GM12878 (cell line): ENCODE data around the gene TXN2.
A peak's percentile ranks its signal among the peaks of the same experiment; 100 is the strongest.

Experiments used
- ATF2 ChIP-seq: IDR thresholded peaks from 2 replicates; pipeline ENCODE4 v1.6.1; 2012; ENCODE audit warnings: low read length, inconsistent platforms
- CTCF ChIP-seq, 3 experiments: IDR thresholded peaks in 2 of 3; conservative IDR thresholded peaks in 1 of 3; 2 replicates each; pipeline ENCODE4 v1.5.1; 2011; ENCODE audit warnings: low read depth in 3 of 3, low read length in 3 of 3, mild to moderate bottlenecking in 3 of 3, control low read depth in 2 of 3, moderate library complexity in 2 of 3, inconsistent platforms in 1 of 3, mixed read lengths in 1 of 3; ENCODE audit not compliant: control insufficient read depth in 2 of 3, insufficient read depth in 1 of 3; ENCODE audit errors: extremely low read depth in 1 of 3
- ESRRA ChIP-seq: IDR thresholded peaks from 2 replicates; pipeline ENCODE4 v1.6.1; 2012; ENCODE audit warnings: mild to moderate bottlenecking, low read length, improper control_type of control experiment
- ETV6 ChIP-seq, 2 experiments: fragments of 450-650 bp in 1 of 2; IDR thresholded peaks in 1 of 2; conservative IDR thresholded peaks in 1 of 2; 2 replicates each; pipeline ENCODE4 v1.6.1; 2014; ENCODE audit warnings: antibody characterized with exemption in 1 of 2, borderline replicate concordance in 1 of 2, low read depth in 1 of 2, mild to moderate bottlenecking in 1 of 2, moderate library complexity in 1 of 2
- FOXK2 ChIP-seq: fragments of 450-650 bp; IDR thresholded peaks from 2 replicates; pipeline ENCODE4 v1.6.1; 2017; ENCODE audit warnings: mild to moderate bottlenecking, moderate library complexity
- HDAC2 ChIP-seq: fragments of 200-600 bp; sonication (generic); IDR thresholded peaks from 2 replicates; pipeline ENCODE4 v1.6.1; 2017
- IRF3 ChIP-seq: fragments of 450-650 bp; IDR thresholded peaks from 2 replicates; pipeline ENCODE4 v1.6.1; 2014; ENCODE audit warnings: mild to moderate bottlenecking
- KLF5 ChIP-seq: fragments of 450-650 bp; IDR thresholded peaks from 2 replicates; pipeline ENCODE4 v1.6.1; 2014; ENCODE audit warnings: mild to moderate bottlenecking; ENCODE audit not compliant: partially characterized antibody
- PBX3 ChIP-seq: IDR thresholded peaks from 2 replicates; pipeline ENCODE4 v1.6.1; 2011; ENCODE audit warnings: mild to moderate bottlenecking, low read depth, low read length, moderate library complexity; ENCODE audit not compliant: insufficient replicate concordance
- POLR2A ChIP-seq: IDR thresholded peaks from 2 replicates; pipeline ENCODE4 v1.6.1; 2011; ENCODE audit warnings: low read depth, mild to moderate bottlenecking, low read length
- SMARCA5 ChIP-seq: fragments of 450-650 bp; IDR thresholded peaks from 2 replicates; pipeline ENCODE4 v1.6.1; 2017; ENCODE audit warnings: mild to moderate bottlenecking
- YY1 ChIP-seq: IDR thresholded peaks from 2 replicates; pipeline ENCODE4 v1.6.1; 2011; ENCODE audit warnings: low read depth, mild to moderate bottlenecking, low read length
- ZZZ3 ChIP-seq: IDR thresholded peaks from 2 replicates; pipeline ENCODE4 v1.6.1; 2011; ENCODE audit warnings: low read depth; ENCODE audit not compliant: control insufficient read depth, insufficient read length

GRCh38 chr22:36419177-36419911, 62.1 kb downstream of the TXN2 start:
- no peak for TF ChIP-seq ETV6 (conservative IDR thresholded peaks at IDR 0.05 in 1 of 2, IDR thresholded peaks at IDR 0.05 in 1 of 2; ENCODE audit: borderline replicate concordance in 1 of 2, low read depth in 1 of 2)
- TF ChIP-seq POLR2A: no peak
- no peak for TF ChIP-seq PBX3
- no peak for TF ChIP-seq ZZZ3
- no peak for TF ChIP-seq CTCF (IDR thresholded peaks at IDR 0.05 in 2 of 3, conservative IDR thresholded peaks at IDR 0.05 in 1 of 3; ENCODE audit: control insufficient read depth in 2 of 3, extremely low read depth in 1 of 3, insufficient read depth in 1 of 3, low read depth in 3 of 3, low read length in 3 of 3)
- no peak for TF ChIP-seq SMARCA5
- TF ChIP-seq KLF5: no peak
- TF ChIP-seq ATF2: no peak
- TF ChIP-seq IRF3: no peak
- peak; percentile 20; the same call in 1 of the 2 replicates for TF ChIP-seq FOXK2
- TF ChIP-seq YY1: no peak
- TF ChIP-seq HDAC2: no peak
- TF ChIP-seq ESRRA: no peak
